ENCODE data around the gene OR5I1.
"Not testable (repeated sequence)": the region's sequence is repeated elsewhere in the genome, so short reads cannot be mapped to it uniquely, and the experiment has no call there.

The OR5I1 gene

DNA sequence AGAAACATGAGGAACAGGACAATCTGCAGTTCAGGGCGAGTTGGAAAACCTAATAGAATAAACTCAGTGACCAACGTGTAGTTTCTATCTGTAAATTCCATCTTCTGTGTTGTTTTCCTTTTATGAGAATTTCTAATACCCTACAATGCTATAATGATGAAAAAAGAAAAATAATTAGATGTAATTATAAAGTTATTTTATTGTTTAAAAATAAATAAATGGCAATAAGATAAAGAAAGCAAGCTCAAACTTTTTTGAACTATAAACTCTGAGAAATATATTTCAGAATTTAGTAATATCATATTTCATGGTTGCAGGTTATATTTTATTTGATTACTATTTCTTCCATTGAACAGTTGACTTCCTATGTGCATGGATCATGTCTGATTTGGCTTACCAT, at the start of gene OR5I1:
Gene OR5I1 (minus strand): TSS at position 101 of the 400 bp plus-strand sequence. CDS start 0 bp downstream, at position 101.
- ATAC-seq = no peak

- no peak for ATAC-seq
These were observed 34.7 kb upstream of the OR5I1 start for GRCh38 chr11:55970935-55971334.

GRCh38 chr11:55969845-55970244, 33.6 kb upstream of the OR5I1 start, which contains the start of gene OR10AG1:
Gene OR10AG1, minus strand, starts transcription at chr11:55969945. Its CDS starts 38 bp downstream, at chr11:55969907.
- no peak for ATAC-seq

DNA sequence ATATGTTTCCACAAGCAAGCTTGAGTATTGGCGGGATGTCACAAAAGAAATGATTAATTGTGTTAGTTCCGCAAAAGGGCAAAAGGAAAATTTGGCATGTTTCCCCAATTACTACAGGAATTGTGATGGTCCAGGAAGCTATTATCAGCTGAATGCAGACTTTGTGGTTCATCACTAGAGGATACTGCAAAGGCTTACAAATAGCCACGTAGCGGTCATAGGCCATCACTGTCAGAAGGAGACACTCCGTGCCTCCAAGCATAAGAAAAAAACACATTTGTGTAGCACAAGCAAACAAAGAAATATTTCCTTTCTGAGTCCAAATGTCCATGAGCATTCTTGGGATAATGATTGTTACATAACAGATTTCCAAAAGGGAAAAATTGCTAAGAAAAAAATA, 31.7 kb upstream of the OR5I1 start:
- no peak for ATAC-seq

GRCh38 chr11:55966391-55966790, 30.2 kb upstream of the OR5I1 start:
- ATAC-seq = no peak

- ATAC-seq = no peak
These were observed 20.3 kb upstream of the OR5I1 start for GRCh38 chr11:55956521-55956920.

GRCh38 chr11:55949330-55949729, 13.1 kb upstream of the OR5I1 start:
- no peak for ATAC-seq

DNA sequence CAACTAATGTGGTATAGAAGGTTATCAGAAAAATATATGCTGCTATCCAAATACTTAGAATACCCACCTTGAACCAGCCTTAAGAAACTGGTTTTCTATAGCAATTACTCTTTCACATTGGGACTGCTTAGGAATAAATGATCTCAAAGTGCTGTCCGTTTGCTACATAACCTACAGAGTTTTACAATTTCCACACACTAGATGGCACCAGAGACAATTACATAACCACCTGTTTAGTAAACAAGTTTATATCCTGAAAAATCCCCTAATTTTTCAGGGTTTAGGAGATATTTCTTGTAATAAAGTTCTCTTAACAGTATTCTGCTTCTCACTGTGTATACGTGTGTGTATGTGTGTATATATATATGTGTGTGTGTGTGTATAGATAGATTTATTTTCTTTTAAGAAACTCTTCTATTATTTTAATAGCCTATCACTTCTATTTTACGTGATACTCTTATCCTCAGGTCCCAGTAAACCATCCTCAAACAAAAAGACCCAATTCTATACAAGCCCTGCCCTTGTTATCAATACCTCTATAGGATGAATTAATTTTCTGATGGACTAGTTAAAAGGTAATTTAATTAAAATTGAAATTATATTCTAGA, 6.7 kb upstream of the OR5I1 start:
- ATAC-seq = no peak

DNA sequence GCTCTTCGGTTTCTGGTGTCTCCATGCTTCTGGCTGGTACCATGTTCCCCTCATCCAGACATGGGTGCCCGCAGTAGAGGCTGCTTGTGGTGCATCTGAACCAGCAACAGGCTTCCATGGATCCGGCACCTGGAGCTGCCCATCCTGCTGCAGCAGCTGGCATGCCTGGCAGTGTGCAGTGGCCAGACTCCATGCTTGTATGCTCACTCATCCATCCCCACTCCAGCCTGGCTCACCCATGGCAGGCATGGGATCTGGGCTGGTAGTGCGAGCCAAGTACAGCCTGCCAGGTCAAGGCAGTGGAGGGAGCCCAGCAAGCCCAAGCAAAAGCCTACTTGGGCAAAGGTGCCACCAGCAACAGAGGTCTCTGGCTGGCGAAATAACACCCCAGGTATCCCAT, 15.7 kb downstream of the OR5I1 start:
- ATAC-seq = no peak

DNA sequence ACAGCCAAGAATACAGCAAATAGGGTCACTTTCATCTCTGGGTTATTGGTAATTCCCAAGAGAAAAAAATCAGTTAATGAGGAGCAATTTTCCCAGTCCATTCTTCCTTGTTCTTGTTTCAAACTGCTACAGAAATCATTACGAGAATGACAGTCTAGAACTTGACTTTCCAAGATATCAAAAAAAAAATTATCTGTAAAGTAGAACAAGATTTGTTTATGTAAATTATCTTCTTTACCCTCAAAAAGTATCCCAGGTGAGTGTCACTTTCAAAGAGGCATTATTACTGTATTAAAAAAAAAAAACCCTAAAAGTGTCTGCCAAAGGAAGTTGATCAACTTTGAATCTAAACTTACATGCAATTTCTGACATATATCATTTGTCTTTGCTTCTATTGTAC, 21.7 kb downstream of the OR5I1 start, which contains the start of gene OR5W2:
Gene OR5W2 (minus strand): TSS at position 101 of the 400 bp plus-strand sequence. CDS start 0 bp downstream, at position 101.
- ATAC-seq = no peak

GRCh38 chr11:55902308-55902707, 33.9 kb downstream of the OR5I1 start:
- no peak for ATAC-seq

DNA sequence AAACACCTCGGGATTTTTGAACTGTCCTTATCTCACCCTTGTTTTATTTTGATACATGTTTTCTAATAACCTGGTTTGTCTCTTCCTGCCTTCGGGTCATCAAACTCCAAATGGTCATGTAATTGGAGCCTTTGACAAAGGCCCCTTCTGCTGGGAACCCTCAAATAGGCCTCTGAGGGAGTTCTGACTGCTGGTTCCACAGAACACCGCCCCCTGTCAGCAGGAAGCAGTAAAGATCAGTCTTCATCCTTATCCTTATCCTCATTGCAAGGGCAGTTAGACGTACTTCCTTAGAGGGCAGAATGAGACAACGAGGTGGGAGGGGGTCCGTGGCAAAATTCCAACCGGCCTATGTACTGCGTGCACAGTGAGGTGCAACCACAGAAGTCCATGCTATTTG, 41.0 kb downstream of the OR5I1 start:
- no peak for ATAC-seq

DNA sequence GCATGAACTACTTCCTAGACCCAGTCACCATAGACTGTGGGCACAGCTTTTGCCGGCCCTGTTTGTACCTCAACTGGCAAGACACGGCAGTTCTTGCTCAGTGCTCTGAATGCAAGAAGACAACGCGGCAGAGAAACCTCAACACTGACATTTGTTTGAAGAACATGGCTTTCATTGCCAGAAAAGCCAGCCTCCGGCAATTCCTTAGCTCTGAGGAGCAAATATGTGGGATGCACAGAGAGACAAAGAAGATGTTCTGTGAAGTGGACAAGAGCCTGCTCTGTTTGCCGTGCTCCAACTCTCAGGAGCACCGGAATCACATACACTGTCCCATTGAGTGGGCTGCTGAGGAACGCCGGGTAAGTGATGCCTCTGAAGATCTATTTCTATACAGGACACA, 50.7 kb downstream of the OR5I1 start:
- ATAC-seq = not testable (repeated sequence)
